ENCODE results near the gene RARS1. TPM values are rescaled to one million over a fixed set of nuclear protein-coding genes. Genes with fewer than 3 reads are reported as not detected.
A peak's percentile ranks its signal among the peaks of the same experiment; 100 is the strongest.

Gene RARS1
- total RNA-seq, 2 donors from 2014 or later, result 58.1 to 71.9 TPM

GRCh38 chr5:168474319-168474718 lies 12.0 kb upstream of the RARS1 start:
- intact Hi-C loops (cut with DNase I, micrococcal nuclease), result no loop called here
- ATAC-seq, result no peak
- DNase-seq, result no peak

- ATAC-seq, result no peak
These were observed 9.2 kb upstream of the RARS1 start for GRCh38 chr5:168477060-168477459.

GRCh38 chr5:168479166-168479565 lies 7.1 kb upstream of the RARS1 start:
- ATAC-seq (no peak), DNase-seq (no peak)
- intact Hi-C loops (cut with DNase I, micrococcal nuclease), result no loop called here

More at GRCh38 chr5:168477060-168477459, 9.2 kb upstream of the RARS1 start:
- DNase-seq, result no peak
- intact Hi-C loops (cut with DNase I, micrococcal nuclease), result no loop called here

- DNase-seq, result no peak
- no peak for ATAC-seq
- intact Hi-C loops (cut with DNase I, micrococcal nuclease), result no loop called here
These were observed 5.7 kb upstream of the RARS1 start for GRCh38 chr5:168480601-168481000.

GRCh38 chr5:168481330-168481788 lies 4.9 kb upstream of the RARS1 start:
- ATAC-seq (no peak), DNase-seq (peak in 1 of 2 donors; percentile 8)
- intact Hi-C loops (cut with DNase I, micrococcal nuclease), result no loop called here

- no peak for DNase-seq
- ATAC-seq, result no peak
- intact Hi-C loops (cut with DNase I, micrococcal nuclease), result no loop called here
These were observed 3.9 kb upstream of the RARS1 start for GRCh38 chr5:168482361-168482760.

GRCh38 chr5:168489059-168489458 lies 2.8 kb downstream of the RARS1 start:
- ATAC-seq (no peak), DNase-seq (no peak)
- intact Hi-C loops (cut with DNase I, micrococcal nuclease), result no loop called here

- intact Hi-C loops (cut with DNase I, micrococcal nuclease), result no loop called here
- ATAC-seq, result no peak
These were observed 7.8 kb downstream of the RARS1 start for GRCh38 chr5:168494057-168494555.

GRCh38 chr5:168502563-168503237 lies 16.4 kb downstream of the RARS1 start:
- no peak for DNase-seq
- ATAC-seq, result no peak
- intact Hi-C loops (cut with DNase I, micrococcal nuclease), result no loop called here

More at GRCh38 chr5:168494057-168494555, 7.8 kb downstream of the RARS1 start:
- no peak for DNase-seq

GRCh38 chr5:168513861-168514428 lies 27.7 kb downstream of the RARS1 start:
- DNase-seq, result no peak
- intact Hi-C loops (cut with DNase I, micrococcal nuclease), result no loop called here
- no peak for ATAC-seq

- no peak for DNase-seq
- intact Hi-C loops (cut with DNase I, micrococcal nuclease), result no loop called here
- ATAC-seq, result peak; percentile 44
These were observed 39.6 kb downstream of the RARS1 start for GRCh38 chr5:168525856-168526255.

GRCh38 chr5:168527756-168528295 lies 41.6 kb downstream of the RARS1 start:
- DNase-seq (no peak), ATAC-seq (no peak)
- intact Hi-C loops (cut with DNase I, micrococcal nuclease), result no loop called here

- intact Hi-C loops (cut with DNase I, micrococcal nuclease), result no loop called here
- no peak for ATAC-seq
- DNase-seq, result no peak
These were observed 42.5 kb downstream of the RARS1 start, which contains the start of gene FBLL1 for GRCh38 chr5:168528521-168529373. Gene FBLL1, plus strand, starts transcription at chr5:168529305. Its CDS starts 200 bp downstream, at chr5:168529505.

- intact Hi-C loops (cut with DNase I, micrococcal nuclease), result no loop called here
- DNase-seq (no peak), ATAC-seq (no peak)
These were observed 43.3 kb downstream of the RARS1 start for GRCh38 chr5:168529374-168530234.

- DNase-seq (no peak), ATAC-seq (no peak)
- intact Hi-C loops (cut with DNase I, micrococcal nuclease), result no loop called here
These were observed 44.4 kb downstream of the RARS1 start for GRCh38 chr5:168530621-168531150.

GRCh38 chr5:168531191-168531590 lies 44.9 kb downstream of the RARS1 start:
- intact Hi-C loops (cut with DNase I, micrococcal nuclease), result no loop called here
- ATAC-seq (no peak), DNase-seq (no peak)

GRCh38 chr5:168531987-168532864 lies 46.0 kb downstream of the RARS1 start:
- no peak for ATAC-seq
- intact Hi-C loops (cut with DNase I, micrococcal nuclease), result no loop called here

More at GRCh38 chr5:168531987-168532864, 46.0 kb downstream of the RARS1 start:
- DNase-seq, result no peak
